NCI-H146 treated with DMSO at 0.1 percent for 48 hours (cell line): ENCODE measurements around the gene ZNF804A.

Source experiments
- DNase-seq: peaks from one replicate; lab custom pipeline; 2025; ENCODE audit not compliant: unreplicated experiment; lab: John Stamatoyannopoulos, UW

ZNF804A gene

GRCh38 chr2:184610891-184611290 is 12.6 kb downstream of the ZNF804A start:
- DNase-seq: no peak

GRCh38 chr2:184611361-184612085 is 13.2 kb downstream of the ZNF804A start:
- no peak for DNase-seq

GRCh38 chr2:184620367-184620766 is 22.0 kb downstream of the ZNF804A start:
- no peak for DNase-seq

DNA sequence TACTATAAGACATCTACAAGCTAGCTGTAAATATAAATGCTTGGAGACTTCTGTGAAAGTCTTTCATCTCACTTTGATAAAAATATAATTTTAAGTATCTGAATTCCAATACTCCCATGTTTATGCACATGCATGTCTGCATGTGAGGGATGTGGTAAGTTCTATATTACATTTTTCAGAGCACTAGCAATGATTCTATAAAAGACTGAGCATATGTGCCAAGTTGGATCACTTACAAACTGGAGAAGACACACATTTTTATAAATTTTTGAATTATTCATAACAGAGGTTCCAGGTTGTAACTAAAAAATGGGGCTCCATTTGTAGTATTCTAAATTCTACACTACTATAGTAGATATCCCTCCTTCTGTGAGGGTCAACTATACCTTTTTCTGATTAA is 26.0 kb downstream of the ZNF804A start:
- DNase-seq: no peak

DNA sequence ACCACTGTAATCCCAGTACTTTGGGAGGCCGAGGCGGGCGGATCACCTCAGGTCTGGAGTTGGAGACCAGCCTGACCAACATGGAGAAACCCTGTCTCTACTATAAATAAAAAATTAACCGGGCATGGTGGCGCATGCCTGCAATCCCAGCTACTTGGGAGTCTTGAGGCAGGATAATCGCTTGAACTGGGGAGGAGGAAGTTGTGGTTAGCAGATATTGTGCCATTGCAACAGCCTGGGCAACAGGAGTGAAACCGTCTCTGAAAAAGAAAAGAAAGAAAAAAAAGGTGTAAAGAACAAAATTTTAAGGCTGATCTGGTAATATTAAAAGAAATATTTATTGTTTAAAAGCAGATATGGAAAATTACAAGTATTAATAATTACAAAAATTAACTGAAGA is 29.7 kb downstream of the ZNF804A start:
- no peak for DNase-seq

DNA sequence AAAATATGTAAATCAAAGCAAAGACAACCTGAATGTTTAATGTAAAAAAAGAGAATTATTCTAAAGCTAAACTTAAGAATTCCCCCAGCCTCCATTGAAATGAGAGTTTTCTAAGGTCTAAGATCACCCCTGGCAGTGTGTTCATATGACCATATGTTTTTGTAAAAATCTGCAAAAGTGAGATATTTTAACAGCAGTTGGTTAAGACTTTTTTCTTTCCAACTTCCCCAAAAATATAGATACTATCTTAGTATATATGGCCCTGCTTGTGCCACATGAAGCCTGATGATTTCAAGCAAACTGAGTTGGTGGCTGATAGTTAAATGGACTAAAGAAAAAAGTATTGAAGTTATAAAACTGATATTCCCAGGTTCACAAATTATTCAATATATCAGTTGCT is 35.4 kb downstream of the ZNF804A start:
- no peak for DNase-seq

- no peak for DNase-seq
These were observed 39.5 kb downstream of the ZNF804A start for GRCh38 chr2:184637781-184638180.

DNA sequence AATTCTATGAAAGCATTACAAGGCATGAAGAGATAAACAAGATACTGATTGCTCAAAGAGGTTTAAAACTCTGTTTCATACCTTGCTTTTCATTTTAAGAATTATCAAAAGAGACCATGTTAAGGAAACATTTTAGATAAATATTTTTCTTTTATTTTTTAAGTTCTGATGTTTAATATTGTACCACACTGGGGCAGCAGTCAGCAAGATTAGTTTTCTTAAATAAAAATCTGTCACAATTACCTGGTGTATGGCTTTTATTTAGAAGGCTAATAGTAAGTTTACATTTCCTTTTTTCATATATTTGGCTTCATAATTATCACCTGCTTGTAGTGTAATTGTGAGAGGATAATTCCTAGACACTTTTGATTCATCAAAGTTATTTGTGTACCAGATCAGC is 46.4 kb downstream of the ZNF804A start:
- peak; percentile 15 for DNase-seq

GRCh38 chr2:184646177-184646576 is 47.8 kb downstream of the ZNF804A start:
- no peak for DNase-seq

DNA sequence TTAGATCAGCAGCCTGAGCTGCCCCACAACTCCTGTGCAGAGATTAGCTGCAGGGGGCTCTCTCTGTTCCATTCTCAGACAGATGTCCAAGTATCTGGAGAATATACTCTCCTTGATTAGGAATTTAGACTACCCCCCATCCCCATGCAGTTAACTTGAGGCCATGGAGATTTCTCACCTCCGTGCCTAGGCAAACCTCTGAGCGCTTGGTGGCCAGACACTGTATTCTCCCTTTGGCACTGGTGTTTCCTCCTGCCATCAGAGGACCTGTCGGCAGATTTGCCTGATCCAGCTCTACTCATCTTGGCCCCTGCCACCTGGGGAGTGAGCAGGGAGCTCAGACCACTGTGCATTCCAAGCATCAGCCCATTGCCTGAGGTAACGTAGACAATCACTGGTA is 48.3 kb downstream of the ZNF804A start:
- DNase-seq: no peak

DNA sequence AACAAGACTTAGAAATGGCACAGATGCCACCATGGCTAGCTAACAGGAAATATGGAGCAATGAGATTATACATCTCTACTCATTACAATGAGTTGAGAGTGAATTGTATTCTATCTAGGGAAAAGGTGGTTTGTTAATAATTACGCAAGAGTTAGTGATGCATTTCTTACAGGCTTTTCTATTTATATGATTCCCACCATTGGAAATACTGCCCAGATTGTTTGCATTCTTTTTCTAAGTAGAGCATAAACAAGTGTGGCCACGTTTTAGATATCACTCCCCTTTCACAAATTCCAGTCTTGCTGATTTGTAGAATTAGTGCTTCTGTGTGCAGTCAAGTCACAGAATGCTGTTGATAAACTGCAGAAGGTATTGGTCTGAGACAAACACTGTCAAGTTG is 56.6 kb downstream of the ZNF804A start:
- DNase-seq: no peak

- DNase-seq: no peak
These were observed 78.8 kb downstream of the ZNF804A start for GRCh38 chr2:184677171-184677570.

GRCh38 chr2:184679219-184680018 is 81.1 kb downstream of the ZNF804A start:
- DNase-seq: no peak

- no peak for DNase-seq
These were observed 82.5 kb downstream of the ZNF804A start for GRCh38 chr2:184680825-184681224.

DNA sequence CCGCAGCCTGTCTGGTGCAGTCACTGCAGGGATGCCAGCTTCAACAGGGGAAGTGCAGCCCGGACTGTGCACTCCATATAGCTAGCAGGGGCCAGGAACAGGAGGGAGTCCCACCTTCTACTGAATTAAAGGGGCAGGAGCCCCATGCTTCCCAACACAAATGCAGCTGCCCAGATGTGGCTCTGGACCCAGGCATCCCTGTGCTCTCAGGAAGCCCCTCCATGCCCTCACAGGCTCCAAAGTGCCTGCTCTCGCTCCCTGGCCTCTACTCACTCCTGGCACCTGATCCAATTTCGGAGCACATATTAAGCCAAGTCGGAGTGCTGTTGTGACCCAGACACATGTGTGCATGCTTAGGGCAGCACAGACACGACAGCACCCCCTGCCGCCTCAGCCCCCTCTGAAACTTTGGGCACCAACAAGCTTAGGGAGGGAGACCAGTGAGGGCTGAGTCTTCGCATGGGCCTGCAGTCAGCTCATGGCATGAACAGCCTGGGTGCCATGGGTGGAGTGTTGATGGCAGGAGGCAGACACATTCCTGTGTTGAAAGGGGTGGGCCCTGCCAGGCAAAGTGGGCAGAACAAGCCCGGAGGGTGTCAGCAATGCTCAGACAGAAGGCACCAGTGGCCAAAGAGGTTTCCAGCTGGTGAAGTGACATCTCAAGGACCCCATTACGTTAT is 83.5 kb downstream of the ZNF804A start:
- DNase-seq: no peak

- no peak for DNase-seq
These were observed 85.6 kb downstream of the ZNF804A start for GRCh38 chr2:184683911-184684310.

GRCh38 chr2:184685999-184686841 is 87.9 kb downstream of the ZNF804A start:
- DNase-seq: no peak

DNA sequence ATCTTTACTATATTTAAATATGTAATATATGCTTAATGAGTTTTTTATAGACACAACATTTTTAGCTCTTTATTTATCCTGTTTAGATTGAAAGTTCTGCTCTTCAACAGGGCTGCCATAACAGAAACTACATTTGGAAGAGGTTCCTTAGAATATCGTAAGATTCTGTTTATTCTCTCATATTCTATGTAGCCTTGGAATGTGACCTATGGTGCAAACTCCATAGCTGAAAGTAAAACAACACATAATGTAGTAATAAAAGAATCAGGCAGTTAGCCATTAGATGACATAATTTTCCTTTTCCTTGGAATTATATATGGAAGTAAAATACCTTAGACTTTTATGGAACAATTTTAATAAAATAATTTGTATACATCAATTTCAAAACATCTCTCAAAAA is 91.3 kb downstream of the ZNF804A start:
- no peak for DNase-seq

- DNase-seq: peak; percentile 47
These were observed 93.9 kb downstream of the ZNF804A start for GRCh38 chr2:184692141-184692734.

GRCh38 chr2:184696644-184697043 is 98.3 kb downstream of the ZNF804A start:
- DNase-seq: no peak

GRCh38 chr2:184698476-184698875 is 100.1 kb downstream of the ZNF804A start:
- no peak for DNase-seq
